HG03066 (cell line): Measurements from ENCODE around the gene GKN2.
A peak's percentile ranks its signal among the peaks of the same experiment; 100 is the strongest.

Experiments
- ATAC-seq: cut with Tn5 transposase; IDR thresholded peaks from one replicate; pipeline ENCODE4 v1.9.1; 2021; ENCODE audit warnings: low read depth; ENCODE audit not compliant: unreplicated experiment

Gene GKN2

GRCh38 chr2:68925295-68925896 lies 27.3 kb downstream of the GKN2 start:
- ATAC-seq, result peak; percentile 82

- ATAC-seq, result no peak
These were observed 31.0 kb downstream of the GKN2 start for GRCh38 chr2:68921646-68922045.

DNA sequence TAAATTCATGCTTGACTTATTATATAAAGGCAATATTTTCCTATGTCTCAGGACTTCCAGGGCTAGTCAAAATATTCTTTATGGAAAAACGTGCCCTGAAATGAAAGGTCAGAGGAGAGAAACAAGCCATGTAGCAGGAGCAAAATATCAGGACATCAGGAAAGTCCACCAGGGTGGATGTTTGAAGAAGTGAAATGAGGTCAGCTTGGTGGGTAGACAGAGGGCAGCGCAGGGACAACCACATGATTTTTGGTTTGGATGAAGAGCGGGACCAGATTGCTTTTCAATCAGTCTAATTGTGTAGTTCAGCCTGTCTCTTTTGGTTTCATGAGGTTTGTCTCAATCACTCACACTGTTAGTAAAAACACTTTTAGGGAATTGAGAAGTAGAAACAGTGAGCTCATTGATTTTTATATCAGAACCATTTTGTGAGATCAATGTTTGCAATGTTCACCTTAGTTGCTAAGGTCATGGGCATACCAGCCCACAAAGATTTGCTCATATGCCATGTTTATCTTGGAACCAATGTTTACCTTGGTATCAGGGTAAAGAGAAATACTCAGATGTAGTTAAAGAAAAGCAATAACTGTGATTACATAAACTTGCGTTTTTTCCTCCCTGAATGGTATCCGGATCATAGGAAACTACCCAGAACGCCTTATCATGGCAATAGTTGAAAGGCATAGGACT lies 32.1 kb downstream of the GKN2 start:
- ATAC-seq, result no peak

DNA sequence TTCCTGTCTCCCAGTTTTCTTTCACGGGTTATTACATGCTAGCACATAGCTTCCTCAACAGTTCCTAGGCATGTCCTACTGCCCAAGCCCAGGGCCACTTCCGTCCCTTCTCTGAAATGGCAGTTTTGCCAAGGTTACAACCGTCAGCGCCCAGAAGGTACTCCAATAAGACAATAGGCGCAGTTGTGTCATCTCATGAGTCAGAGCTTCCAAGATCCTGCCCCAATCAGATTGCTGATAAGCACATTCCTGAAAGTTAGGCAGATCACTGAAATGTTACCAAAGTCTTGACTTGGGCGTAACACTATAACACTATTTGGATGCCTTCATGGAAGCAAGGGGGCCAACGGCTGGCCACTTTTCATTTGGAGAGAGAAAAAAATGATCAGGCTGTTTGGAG lies 34.2 kb downstream of the GKN2 start:
- no peak for ATAC-seq

DNA sequence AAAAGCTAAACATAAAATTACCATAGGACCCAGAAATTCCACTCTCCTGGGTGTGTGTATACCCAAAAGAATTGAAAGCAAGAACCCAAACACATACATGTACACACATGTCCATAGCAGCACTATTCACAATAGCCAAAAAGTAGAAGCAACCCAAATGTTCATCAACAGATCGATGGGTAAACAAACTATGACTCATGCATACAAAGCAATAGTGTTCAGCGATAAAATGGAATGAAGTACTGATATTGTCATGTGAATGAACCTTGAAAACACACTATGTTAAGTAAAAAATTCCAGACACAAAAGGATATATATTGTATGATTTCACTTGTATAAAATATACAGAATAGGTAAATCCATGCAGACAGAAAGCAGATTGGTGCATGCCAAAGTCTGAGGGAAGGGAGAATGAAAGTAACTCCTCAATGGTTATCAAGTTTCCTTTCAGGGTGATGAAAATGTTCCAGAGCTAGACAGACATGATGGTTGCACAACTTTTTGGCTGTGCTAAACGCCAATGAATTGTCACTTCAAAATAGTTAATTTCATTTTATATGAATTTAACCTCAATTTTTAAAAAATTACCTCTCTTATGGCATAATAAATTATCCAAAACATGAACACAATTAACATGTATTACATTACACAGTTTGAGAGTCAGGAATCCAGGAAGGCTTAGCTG lies 35.5 kb downstream of the GKN2 start:
- ATAC-seq, result no peak

DNA sequence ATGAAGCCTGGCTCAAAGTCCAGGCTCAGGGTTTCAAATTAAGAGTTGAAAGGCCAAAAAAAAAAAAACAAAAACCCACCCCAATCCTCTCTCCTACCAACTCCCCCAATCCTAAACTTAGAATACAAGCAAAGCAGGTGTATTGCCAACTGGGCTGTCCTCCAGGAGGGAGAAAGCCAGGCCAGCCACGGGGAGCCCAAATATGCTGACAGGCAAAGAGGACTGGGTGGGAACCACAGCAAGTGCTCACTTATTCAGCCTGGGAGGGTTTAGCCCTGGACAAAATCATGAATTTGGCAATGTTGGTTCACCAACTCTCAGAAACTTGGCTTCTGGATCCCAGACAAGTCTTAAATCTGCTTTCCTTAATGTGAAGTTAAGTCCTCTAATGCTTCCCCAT lies 36.5 kb downstream of the GKN2 start:
- no peak for ATAC-seq

DNA sequence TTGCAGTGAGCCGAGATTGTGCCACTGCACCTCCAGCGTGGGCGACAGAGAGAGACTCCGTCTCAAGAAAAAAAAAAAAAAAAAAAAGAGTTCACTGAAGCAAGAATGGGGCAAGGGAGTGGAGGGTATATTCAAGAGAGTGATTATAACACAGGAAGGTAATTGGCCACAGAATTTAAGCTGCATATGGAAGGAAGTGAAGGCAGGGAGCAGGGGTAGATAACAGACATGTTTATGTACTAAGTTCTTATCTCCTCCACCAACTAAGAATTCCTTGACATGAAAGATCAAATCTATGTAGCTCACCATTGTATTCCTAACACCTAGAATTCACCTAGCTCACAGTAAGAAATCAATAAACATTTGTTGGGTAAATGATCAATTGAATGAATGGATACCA lies 37.3 kb downstream of the GKN2 start:
- ATAC-seq, result no peak

GRCh38 chr2:68913359-68913758 lies 39.3 kb downstream of the GKN2 start:
- ATAC-seq, result no peak

DNA sequence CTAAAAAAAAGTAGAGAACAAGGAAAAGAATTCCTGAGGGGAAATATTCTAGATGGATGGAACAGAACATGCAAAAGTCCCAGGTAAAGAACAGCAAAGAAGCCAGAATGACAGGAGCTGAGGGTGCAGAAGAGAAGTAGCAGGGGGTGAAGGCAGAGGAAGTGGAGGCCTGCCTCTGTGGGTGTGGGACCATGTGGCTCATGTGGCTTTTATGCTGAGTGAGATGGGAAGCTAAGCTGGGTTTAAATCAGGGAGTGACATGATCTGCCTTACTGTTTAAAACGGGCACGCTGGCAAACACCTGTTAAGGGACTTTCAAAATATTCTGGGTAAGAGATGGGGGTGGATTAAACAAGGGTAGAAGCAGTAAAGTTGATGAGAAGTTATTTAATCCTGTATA lies 40.0 kb downstream of the GKN2 start:
- no peak for ATAC-seq

DNA sequence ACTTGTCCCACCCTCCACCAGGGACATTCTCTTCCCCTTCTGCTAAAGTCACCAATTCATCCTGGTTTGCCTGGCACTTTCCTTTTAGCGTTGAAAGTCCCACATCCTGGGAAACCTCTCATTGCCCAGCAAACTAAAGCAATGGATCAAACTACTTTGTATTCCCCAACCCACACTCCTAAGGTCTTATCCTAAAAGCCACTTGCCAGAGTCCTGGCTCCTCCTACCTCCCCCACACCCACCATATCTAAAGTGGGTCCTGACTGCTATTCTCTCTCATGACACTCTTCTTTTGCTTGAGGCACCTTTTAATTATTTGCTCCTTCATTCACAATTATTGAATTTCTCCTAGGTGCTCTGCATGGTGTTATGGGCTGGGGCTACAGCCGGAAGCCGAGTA lies 40.6 kb downstream of the GKN2 start:
- no peak for ATAC-seq

- ATAC-seq, result no peak
These were observed 41.0 kb downstream of the GKN2 start for GRCh38 chr2:68911709-68912108.

GRCh38 chr2:68911246-68911645 lies 41.4 kb downstream of the GKN2 start:
- no peak for ATAC-seq

- peak; percentile 53 for ATAC-seq
These were observed 42.7 kb downstream of the GKN2 start for GRCh38 chr2:68909793-68910674.

GRCh38 chr2:68908392-68908970 lies 44.2 kb downstream of the GKN2 start:
- ATAC-seq, result peak; percentile 91

- peak; percentile 29 for ATAC-seq
These were observed 44.8 kb downstream of the GKN2 start for GRCh38 chr2:68907920-68908253.

DNA sequence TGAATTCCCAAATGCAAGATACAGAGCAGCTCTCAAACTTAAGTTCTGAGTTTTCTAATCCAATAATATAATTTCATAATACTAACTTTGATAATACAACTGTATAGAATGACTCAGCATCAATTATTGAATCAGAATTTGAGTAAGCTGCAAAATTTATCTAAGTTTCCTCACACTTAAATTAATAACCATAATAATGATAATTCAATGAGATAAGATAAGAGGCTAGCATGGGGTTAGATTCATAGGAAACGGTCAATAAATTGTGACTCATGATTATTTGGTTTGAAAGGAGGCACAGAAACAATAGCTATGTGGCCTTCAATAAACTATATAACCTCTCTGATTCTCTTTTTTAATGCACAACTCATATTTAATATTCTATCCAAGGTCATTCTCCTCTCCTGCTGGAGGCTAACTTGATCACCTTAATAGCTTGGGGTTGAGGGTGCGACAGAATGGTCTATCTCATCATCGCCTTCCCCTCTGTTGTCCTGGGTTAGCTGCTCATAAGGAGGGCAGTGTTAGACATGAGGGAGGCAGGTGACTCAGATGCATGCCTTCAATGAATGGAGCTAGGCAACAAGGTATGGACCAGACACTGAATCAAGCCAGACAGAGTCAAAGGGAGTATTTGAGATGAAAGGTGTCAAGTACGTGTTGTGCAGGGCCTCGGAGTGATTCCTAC lies 45.3 kb downstream of the GKN2 start:
- ATAC-seq, result no peak

- ATAC-seq, result no peak
These were observed 46.0 kb downstream of the GKN2 start for GRCh38 chr2:68906716-68907115.

GRCh38 chr2:68905116-68905515 lies 47.6 kb downstream of the GKN2 start:
- no peak for ATAC-seq

GRCh38 chr2:68901561-68901960 lies 51.1 kb downstream of the GKN2 start:
- ATAC-seq, result no peak

GRCh38 chr2:68901199-68901514 lies 51.5 kb downstream of the GKN2 start:
- no peak for ATAC-seq
